Midbrain (tissue), 1 donor: ENCODE measurements around the gene TMEM141.
"Not testable (repeated sequence)": the region's sequence is repeated elsewhere in the genome, so short reads cannot be mapped to it uniquely, and the experiment has no call there.

Source experiments
- DNase-seq: peaks from one replicate; lab custom pipeline; 2025; lab: John Stamatoyannopoulos, UW

The TMEM141 gene

GRCh38 chr9:136833381-136834048 is 42.4 kb downstream of the TMEM141 start:
- not testable (repeated sequence) for DNase-seq

DNA sequence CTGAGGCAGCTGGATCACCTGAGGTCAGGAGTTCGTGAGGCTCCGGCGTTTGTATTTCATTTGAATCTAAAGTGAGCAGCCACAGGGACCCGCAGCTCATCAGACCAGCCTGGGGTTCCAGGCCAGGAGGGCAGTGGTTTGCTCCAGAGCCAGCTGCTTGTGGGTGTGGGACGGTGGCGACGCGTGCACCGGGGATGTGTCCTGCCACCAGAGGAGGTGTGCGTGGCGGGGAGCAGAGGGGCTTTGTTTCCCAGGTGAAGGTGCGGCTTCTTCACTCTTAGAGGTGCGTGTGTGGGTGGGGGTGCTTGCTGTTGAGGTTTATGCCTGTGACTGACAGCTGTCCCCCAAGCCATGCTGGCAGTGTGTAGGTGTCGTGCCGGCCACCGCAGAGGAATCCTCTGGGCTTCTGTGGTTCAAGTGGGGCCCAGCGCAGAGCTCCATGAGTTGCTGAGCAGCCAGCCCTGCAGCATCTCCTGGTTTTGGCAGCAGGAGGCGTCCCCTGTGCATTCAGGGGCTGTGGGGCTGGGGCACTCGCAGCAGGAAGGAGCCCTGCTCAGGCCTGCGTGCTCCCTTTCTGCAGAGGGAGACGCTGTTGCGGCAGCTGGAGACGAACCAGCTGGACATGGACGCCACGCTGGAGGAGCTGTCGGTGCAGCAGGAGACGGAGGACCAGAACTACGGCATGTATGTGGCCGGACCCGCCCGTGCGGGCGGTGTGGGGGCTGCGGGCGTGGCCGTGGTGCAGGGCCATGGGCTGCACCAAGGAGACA is 44.2 kb downstream of the TMEM141 start:
- no peak for DNase-seq

DNA sequence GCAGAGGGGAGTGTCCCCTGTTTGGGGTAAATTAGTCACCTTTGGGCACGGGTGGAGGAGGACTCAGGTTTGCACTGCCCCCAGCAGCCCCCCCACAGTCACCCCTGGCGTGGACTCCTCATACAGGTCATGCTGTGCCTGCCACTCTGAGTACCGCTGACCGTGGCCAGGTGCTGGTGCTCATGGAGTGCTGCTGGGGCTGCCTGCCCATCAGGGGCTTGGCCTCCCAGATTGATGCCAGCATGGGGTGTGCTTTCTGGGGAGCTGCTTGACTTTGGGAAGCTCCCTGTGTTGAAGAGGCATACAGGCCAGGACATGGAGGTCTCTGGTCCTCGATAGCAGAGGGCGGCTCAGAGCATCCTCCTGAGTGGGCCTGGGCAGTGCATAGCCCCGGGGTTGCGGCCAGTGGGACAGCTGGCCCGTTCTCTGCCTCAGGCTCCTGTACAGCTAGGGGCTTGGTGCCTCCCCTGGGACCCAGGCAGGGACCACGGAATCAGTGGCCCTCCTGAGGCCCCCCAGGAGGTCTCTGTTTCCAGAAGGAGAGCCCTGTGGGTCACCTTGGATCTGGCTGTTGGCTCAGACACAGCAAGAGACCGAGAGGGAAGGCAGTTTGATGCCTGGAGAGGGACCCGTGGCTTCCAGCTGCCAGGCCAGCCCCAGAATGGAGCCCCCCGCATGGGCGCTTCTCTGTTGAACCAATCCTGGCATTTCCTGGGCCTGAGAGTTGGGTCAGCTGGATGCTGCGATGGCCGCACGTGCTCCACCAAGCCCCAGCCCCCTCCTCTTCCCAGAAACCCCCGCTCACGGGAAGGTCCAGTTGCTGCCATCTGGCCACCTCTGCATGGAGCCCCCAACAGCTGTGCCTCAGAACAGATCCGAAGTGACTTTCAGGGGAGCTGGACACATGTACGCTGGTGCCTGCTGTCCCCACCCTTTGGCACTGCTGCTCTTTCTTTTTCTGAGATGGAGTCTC is 45.1 kb downstream of the TMEM141 start:
- DNase-seq, result no peak

GRCh38 chr9:136837146-136837855 is 46.2 kb downstream of the TMEM141 start:
- no peak for DNase-seq

- DNase-seq, result not testable (repeated sequence)
Observed at GRCh38 chr9:136837856-136838277, 46.7 kb downstream of the TMEM141 start.

DNA sequence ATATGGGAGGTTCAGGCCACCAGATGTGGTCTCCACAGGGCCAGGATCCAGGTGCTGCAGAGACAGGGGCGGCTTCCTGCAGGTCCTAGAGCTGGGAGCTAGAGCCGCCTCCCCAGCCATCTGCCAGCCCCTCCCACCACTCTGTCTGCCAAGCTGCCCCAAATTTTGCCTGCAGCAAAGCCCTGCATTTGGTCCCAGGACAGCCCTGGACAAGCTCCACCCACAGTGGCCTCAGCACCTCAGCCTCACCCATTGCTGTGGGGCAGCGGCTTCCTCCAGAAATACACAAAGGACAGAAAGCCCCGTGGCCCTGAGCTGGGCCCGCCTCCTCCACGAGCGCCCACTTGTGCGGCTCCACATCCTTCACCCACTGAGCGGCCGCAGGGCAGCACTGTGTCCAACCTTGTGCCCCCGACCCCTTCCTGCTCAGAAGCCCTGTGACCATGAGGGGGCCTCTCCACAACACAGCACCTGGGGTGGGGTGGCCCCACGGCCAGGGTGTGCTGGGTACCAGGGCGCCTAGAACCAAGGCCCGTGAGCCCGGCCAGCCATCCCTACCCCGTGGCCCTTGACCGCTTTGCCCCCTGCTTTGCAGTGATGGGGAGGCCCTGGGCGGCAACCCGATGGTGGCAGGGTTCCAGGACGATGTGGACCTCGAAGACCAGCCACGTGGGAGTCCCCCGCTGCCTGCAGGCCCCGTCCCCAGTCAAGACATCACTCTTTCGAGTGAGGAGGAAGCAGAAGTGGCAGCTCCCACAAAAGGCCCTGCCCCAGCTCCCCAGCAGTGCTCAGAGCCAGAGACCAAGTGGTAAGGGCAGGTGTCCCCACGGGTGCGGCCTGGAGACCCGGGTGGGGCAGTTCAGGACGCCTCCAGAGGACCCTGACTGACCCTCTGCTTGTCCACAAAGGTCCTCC is 47.4 kb downstream of the TMEM141 start:
- DNase-seq, result no peak

GRCh38 chr9:136839229-136840139 is 48.3 kb downstream of the TMEM141 start:
- DNase-seq, result no peak

DNA sequence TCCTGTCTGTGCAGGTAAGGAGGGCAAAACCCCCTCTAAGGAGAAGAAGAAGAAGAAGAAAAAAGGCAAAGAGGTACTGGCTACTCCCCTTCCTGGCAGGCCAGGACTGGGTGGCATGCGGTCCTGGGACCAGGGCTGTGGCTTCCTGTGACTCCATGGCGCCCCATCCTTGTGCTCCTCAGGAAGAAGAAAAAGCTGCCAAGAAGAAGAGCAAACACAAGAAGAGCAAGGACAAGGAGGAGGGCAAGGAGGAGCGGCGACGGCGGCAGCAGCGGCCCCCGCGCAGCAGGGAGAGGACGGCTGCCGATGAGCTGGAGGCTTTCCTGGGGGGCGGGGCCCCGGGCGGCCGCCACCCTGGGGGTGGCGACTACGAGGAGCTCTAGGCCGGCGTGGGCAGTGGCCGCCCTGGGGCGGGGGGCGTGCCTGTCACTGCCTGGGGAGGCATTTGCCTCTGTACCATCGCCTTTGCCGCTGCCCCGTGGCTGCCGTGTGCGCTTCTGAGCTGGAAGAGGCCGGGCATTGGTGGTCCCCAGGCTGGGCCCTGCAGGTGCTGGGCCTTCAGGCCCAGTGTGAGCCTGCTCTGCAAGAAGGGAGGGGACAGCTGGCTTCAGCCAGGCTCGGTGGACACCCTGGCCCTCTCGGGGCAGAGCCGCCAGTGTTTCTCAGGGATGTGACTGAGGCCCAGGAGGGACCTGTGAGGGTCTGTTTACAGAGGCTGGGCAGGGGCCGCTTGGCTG is 49.2 kb downstream of the TMEM141 start:
- no peak for DNase-seq

DNA sequence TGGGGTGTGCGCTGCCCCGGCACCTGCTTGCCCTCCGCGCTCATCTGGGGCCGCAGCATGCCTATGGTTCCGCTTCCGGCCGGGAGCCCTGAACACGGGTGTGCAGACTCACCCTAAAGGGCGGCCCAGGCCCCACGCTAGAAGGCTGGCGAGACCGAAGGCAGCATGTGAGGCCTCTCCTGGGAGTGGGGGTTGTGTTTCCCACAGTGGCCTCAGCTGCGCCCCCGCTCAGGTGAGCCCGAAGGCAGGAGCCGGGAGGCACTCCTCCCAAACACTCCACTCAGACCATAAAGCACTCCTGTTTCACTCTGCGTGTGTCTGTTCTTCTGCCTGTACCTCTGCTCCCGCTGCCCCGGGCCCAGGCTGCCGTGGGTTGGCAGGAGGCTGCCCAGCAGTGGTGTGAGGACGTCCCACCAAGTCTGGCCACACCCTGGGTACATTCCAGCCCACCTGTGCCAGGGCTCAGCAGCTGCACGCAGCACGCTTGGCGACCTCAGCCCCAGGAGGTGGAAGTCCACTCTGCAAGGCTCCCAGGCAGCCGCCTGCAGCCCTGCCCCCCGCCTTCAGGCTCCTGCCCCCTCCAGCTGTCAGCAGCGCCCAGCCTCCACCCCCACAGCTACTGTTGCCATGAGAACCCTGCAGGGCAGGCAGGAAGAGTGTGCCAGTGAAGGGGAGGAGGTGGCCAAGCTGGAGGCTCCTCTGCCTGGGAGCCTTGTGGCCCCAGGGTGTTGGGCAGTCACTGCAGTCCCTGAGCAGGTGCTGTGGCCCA is 49.9 kb downstream of the TMEM141 start:
- peak; percentile 79 for DNase-seq

DNA sequence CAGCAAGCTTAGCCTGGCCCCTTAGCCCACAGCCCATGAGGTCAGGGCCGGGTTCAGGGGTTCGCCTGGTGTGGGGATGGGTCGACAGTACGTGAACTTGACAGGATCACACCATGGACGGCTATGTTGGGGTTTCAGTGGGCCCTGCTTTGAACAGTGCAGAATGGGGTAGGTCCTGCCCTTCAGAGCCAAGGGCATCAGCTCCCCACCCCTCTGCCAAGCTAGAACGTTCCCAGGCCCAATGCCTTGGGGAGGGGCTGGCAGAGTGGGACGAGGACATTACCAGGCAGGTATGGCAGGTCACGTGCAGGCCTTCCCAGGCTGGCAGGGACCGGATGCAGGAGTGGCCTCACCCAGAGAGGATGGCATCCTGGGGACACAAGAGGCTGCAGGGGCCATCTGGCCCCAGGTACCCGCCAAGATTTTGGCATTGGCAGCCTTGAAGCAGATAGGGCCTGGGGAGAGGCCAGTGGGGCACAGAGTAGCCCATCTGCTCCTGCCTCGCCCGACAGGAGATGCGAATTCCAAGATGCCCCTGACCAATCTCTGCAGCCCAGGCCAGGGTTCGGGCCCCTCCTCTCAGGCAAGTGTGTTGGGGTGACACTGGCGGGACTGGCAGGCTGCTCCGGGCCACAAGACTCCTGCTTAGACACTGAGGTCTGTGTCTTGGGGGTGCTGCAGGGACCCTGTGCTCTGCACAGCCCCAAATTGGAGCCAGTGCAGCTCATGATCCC is 50.7 kb downstream of the TMEM141 start:
- not testable (repeated sequence) for DNase-seq

DNA sequence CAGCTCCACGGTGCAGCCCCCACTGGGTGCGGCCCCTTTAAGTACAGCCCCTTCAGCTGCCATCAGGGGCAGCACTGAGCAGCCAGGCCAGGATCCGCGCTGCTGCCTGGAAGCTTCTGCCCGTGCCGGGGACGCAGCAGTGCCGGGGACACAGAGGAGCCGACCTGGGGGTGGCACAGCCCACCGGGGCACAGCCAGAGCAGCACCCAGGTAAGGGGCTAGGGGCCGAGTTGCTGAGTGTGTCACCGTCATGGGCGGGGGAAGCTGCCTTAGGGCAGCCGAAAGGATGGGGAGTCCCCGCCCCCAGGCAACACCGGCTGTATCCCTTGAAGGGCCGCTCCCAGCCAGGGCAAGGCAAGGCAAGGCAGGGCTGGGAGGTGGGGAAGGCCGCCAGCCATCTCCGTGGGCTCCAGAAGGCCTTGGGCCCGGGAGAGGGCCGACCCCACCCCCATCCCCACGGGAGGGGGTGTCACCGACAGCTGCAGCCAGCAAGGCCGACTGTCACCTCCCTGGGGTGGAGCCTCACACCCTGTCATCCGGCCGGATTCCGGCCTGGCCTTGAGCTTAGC is 51.3 kb downstream of the TMEM141 start, which contains the start of gene AJM1:
AJM1 (plus strand) TSS at position 99 of the 569 bp plus-strand sequence. CDS start 1,937 bp downstream, outside the sequence.
- DNase-seq, result peak; percentile 60
